Ascending aorta (tissue), 2 donors: ENCODE data around the gene HDGFL2. TPM values are rescaled to one million over a fixed set of nuclear protein-coding genes. Genes with fewer than 3 reads are reported as not detected.

Experiments
- DNase-seq, 2 donors: peaks; one replicate each; pipeline ENCODE4 v3.0.0-alpha.2; 2019; ENCODE audit warnings: low spot score in 2 of 2
- H3K27ac ChIP-seq, 2 donors: fragments of 200-600 bp; sonication (generic); one replicate each; pipeline ENCODE4 v1.5.1; 2016 to 2017; ENCODE audit warnings: mild to moderate bottlenecking in 1 of 2
- H3K27me3 ChIP-seq: fragments of 200-600 bp; sonication (generic); one replicate; pipeline ENCODE4 v1.5.1; 2017
- H3K36me3 ChIP-seq, 2 donors: fragments of 200-600 bp; sonication (generic); one replicate each; pipeline ENCODE4 v1.5.1; 2016
- H3K4me1 ChIP-seq, 2 donors: fragments of 200-600 bp; sonication (generic); one replicate each; pipeline ENCODE4 v1.5.1; 2016 to 2017; ENCODE audit warnings: mild to moderate bottlenecking in 1 of 2
- H3K4me3 ChIP-seq, 2 donors: fragments of 200-600 bp; sonication (generic); one replicate each; pipeline ENCODE4 v1.5.1; 2016 to 2017; ENCODE audit warnings: mild to moderate bottlenecking in 1 of 2
- H3K9me3 ChIP-seq, 2 donors: fragments of 200-600 bp; sonication (generic); one replicate each; pipeline ENCODE4 v1.5.1; 2016
- CTCF ChIP-seq, 3 experiments: fragments of 200-600 bp in 2 of 3; fragments of 450-650 bp in 1 of 3; sonication (generic) in 2 of 3; IDR thresholded peaks; one replicate each; pipeline ENCODE4 v1.5.1; 2016 to 2019; ENCODE audit warnings: antibody characterized with exemption in 3 of 3, mild to moderate bottlenecking in 1 of 3, moderate library complexity in 1 of 3
- intact Hi-C: fragments of 100-400 bp; cut with DNase I; formaldehyde crosslinking; loops from one replicate; pipeline ENCODE4 v1.15.1; 2023
- total RNA-seq: library from RNA; depleted of rRNA; stranded (reverse); fragments of >200 nt; gene quantifications from one replicate; pipeline ENCODE4 v1.1.0, GENCODE V29; 2016

Gene HDGFL2
- total RNA-seq, 1 donor from 2014 or later = 15.4 TPM

- Histone ChIP-seq H3K36me3 (no peaks in the 10 kb centered on the region), H3K27me3 (no peaks in the 10 kb centered on the region), H3K4me3 (peak overlapping the region in 1 of 2 donors; percentile 53), H3K9me3 (no peaks in the 10 kb centered on the region), H3K27ac (peak overlapping the region in 1 of 2 donors; percentile 27), H3K4me1 (peaks cover 3 to 13% of the 10 kb centered on the region in 2 donors)
- intact Hi-C loops = no loop called here
- DNase-seq = no peak
- TF ChIP-seq CTCF (IDR thresholded peaks at IDR 0.05) = no peak
These were observed 45.5 kb downstream of the HDGFL2 start for GRCh38 chr19:4517451-4518057.

GRCh38 chr19:4518345-4519171 lies 46.5 kb downstream of the HDGFL2 start, which contains the start of gene PLIN4:
Gene PLIN4 (minus strand): TSS chr19:4518486. CDS start chr19:4518272, 214 bp downstream.
- Histone ChIP-seq H3K36me3 (no peaks in the 10 kb centered on the region), H3K9me3 (no peaks in the 10 kb centered on the region), H3K27me3 (no peaks in the 10 kb centered on the region), H3K4me3 (peak within 1 kb of the TSS in 1 of 2 donors; percentile 53), H3K4me1 (peaks cover 3 to 13% of the 10 kb centered on the region in 2 donors), H3K27ac (no peak within 1 kb of the TSS)
- TF ChIP-seq CTCF (IDR thresholded peaks at IDR 0.05) = no peak
- peak in 1 of 2 donors; percentile 75 for DNase-seq
- intact Hi-C loops = no loop called here

- Histone ChIP-seq H3K27me3 (no peaks in the 10 kb centered on the region), H3K9me3 (no peaks in the 10 kb centered on the region), H3K27ac (no peak overlapping the region), H3K4me1 (peaks cover 3 to 13% of the 10 kb centered on the region in 2 donors), H3K4me3 (no peak overlapping the region), H3K36me3 (no peaks in the 10 kb centered on the region)
- intact Hi-C loops = no loop called here
- no peak for DNase-seq
- no peak for TF ChIP-seq CTCF (IDR thresholded peaks at IDR 0.05)
These were observed 47.0 kb downstream of the HDGFL2 start for GRCh38 chr19:4519172-4519496.

- Histone ChIP-seq H3K36me3 (no peaks in the 10 kb centered on the region), H3K4me1 (peaks cover 3 to 13% of the 10 kb centered on the region in 2 donors), H3K27ac (no peak overlapping the region), H3K4me3 (no peak overlapping the region), H3K27me3 (no peaks in the 10 kb centered on the region), H3K9me3 (no peaks in the 10 kb centered on the region)
- no peak for TF ChIP-seq CTCF (IDR thresholded peaks at IDR 0.05)
- intact Hi-C loops = no loop called here
- no peak for DNase-seq
These were observed 47.6 kb downstream of the HDGFL2 start for GRCh38 chr19:4519521-4520277.

- no peak overlapping the region for H3K27ac ChIP-seq
- no peaks in the 10 kb centered on the region for H3K27me3 ChIP-seq
- H3K4me3 ChIP-seq = no peak overlapping the region
- peaks cover 3 to 13% of the 10 kb centered on the region in 2 donors for H3K4me1 ChIP-seq
- H3K9me3 ChIP-seq = no peaks in the 10 kb centered on the region
- DNase-seq = no peak
- intact Hi-C loops = no loop called here
- H3K36me3 ChIP-seq = no peaks in the 10 kb centered on the region
- TF ChIP-seq CTCF (IDR thresholded peaks at IDR 0.05) = no peak
These were observed 49.2 kb downstream of the HDGFL2 start for GRCh38 chr19:4521170-4521887.
